ENCODE data around the gene PLCB3.
"Not testable (repeated sequence)": the region's sequence is repeated elsewhere in the genome, so short reads cannot be mapped to it uniquely, and the experiment has no call there.

Gene PLCB3

DNA sequence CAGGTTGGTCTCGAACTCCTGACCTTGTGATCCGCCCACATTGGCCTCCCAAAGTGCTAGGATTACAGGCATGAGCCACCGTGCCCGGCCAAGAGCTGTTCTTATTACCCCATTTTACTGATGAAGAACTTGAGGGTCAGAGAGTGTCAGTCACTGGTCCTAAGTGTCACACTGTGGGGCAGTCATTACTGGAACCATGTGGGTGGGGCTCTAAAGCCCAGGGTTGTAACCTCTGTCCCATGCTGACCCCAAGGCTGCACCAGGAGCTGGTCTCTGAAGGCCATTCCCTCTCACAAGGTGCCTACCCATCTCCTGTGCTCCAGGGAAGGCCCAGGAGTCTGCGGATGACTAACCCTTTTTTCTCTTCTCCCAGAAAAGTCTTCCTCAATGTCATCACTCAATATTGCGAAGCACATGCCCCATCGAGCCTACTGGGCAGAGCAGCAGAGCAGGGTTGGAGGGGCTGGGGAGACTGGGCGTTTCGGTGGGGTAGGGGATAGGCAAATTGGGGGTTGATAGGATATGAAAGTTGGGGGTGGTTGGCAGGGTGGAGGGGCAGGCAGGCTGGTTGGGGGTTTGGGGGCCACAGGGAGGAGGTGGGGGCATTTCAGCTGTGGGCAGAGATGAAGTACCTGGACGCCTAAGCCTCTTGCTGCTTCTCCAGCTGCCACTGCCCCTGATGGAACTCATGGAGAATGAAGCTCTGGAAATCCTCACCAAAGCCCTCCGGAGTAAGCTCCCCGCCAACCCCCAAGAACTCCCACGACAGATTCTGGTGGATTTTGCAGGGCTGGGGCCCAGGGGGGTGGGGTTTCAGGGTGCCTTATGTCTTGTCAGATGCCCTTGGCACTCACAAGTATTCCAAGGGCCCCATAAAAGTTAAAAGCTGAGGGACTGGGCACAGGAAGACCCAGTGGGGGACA, 52.0 kb downstream of the PLCB3 start:
- no peak for DNase-seq (ENCODE audit: low read depth in 2 of 2)

DNA sequence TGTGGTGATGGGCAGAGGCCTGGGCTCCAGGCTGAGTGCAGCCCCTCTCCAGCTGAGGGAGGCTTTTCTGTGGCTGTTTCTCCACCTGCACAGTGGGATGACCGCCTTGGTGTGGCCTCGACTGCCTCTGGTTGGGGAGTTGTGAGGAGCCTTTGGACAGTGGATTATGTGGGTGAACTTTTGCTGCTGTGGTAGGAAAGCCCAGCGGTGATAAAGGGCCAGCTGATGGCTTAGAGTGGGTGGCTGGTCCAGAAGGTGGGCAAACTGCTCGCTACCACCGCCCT, 52.6 kb downstream of the PLCB3 start:
- no peak for DNase-seq (ENCODE audit: low read depth in 2 of 2)

DNA sequence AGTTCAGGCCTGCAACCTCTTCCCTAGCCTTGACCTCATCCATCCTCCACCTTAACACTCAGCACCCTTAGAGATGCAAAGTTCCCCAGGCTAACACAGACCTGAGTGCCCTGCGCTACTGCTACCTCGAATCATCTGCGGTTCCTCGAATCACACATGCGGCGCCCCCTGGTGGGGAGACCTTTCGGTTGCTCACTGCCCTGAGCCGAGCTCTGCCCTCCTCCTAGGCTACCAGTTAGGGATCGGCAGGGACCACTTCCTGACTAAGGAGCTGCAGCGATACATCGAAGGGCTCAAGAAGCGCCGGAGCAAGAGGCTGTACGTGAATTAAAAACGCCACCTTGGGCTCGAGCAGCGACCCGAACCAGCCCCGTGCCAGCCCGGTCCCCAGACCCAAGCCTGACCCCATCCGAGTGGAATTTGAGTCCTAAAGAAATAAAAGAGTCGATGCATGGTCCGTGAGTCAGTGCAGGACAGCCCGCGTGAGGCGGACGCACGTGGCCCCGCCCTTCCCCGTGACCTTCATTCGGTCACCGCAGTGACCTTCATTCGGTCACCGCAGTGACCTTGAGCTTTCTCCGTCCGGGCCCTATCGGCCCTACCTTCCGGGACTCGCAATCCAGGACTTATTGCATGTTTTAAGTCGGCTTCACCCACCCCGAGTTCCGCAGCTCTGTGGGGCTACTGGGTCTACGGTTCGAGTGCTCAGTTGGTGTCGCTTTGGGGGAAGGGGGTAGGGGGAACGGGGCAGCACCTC, 53.2 kb downstream of the PLCB3 start:
- peak; percentile 96 to 99 for DNase-seq (ENCODE audit: low read depth in 2 of 2)

DNA sequence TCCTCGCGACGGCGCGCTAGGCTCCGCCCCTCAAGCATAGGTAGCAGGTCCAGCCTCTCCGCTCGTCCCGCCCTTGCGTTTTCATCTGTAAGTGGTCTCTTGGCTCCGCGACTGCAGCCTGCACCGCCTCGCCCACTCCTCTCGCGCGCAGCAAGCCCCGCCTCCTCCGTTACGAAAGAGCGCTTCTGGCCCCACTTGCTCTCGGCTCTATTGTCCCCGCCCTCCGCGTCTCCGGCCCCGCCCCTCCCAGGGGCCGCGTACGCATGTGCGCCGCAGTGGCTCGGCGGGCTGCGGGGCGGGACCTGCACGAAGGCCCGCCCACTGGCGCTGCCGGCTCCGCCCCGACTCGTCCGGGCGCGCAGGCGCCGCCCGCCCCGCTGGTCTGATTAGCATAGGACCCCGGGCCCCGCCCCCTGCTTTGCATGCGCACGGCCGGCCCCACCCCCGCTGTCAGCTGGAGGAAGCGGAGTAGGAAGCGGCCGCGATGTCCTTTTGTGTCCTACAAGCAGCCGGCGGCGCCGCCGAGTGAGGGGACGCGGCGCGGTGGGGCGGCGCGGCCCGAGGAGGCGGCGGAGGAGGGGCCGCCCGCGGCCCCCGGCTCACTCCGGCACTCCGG, 53.9 kb downstream of the PLCB3 start, which contains the start of gene ESRRA:
ESRRA (plus strand) TSS at position 450 of the 616 bp plus-strand sequence. CDS start 1,656 bp downstream, outside the sequence.
- peak; percentile 100 for DNase-seq (ENCODE audit: low read depth in 2 of 2)

DNA sequence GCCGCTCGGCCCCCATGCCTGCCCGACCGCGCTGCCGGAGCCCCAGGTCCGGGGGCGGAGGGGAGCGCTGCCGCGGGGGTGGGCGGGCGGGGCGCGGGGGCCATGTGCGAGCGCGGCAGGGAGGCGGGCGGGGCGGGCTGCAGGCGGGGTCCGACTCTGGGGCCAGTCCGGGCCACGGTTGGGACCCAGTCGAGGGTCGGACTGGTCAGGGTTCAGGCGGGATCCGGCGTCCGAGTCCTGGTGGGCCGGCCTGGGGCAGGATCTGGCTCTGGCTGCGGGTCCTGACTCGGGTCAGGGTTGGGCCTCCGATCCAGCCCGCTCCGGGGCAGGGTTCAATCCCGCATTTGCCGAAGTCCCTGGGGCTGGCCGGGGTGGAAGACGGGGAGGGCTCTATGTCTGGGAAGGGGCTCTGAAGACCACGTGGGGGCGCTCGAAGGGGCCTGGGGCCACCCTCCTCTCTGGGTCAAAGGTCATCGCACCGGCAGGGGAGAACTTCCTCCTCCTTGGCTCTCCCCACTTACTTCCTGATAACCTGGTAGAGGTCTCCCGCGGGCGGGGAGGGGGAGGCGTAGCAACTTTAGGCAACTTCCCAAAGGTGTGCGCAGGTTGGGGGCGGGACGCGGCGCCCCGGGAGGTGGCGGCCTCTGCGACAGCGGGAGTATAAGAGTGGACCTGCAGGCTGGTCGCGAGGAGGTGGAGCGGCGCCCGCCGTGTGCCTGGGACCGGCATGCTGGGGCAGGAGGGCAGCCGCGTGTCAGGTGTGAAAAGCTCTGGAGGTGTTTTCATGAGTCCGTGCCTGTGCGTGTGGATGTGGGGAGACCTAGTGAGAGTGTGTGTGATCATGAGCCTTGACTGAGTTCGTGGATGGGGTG, 54.6 kb downstream of the PLCB3 start:
- DNase-seq (ENCODE audit: low read depth in 2 of 2): peak; percentile 51 to 65

DNA sequence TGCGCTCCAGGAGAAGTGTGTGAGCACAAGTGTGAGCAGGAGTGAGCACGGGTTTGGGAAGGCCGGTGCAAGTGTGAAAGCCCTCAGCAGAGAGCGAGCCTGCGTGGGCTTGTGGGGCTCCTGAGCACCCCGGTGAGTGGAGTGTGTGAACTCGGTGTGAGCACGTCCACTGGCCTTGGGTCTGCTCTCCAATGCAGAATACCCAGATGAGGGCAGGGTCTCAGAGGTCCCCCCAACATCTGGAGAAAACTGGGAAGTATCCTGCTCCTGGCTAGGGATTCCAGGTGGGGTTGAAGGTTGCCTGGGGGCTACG, 55.2 kb downstream of the PLCB3 start:
- DNase-seq (ENCODE audit: low read depth in 2 of 2): no peak

DNA sequence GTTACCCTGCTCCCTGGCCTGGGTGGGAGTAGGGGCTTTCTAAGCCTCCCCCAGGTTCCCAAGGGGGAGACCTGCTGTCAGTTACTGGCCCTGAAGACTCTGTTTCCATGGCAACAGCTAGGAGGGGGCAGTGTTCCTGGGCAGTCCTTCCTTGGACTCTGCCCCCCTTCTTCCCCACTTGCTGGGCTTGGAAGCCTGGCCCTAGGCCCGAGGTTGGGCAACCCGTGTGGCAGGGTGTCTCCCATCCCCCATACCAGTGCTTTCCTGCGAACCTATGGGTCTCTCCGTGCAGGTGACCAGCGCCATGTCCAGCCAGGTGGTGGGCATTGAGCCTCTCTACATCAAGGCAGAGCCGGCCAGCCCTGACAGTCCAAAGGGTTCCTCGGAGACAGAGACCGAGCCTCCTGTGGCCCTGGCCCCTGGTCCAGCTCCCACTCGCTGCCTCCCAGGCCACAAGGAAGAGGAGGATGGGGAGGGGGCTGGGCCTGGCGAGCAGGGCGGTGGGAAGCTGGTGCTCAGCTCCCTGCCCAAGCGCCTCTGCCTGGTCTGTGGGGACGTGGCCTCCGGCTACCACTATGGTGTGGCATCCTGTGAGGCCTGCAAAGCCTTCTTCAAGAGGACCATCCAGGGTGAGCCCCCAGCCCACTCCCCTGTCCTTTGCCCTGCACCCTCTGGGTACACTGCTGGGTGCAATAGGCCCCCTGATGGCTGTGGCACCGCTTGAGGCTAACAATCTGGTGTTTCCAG, 55.7 kb downstream of the PLCB3 start:
- DNase-seq (ENCODE audit: low read depth in 2 of 2): no peak

DNA sequence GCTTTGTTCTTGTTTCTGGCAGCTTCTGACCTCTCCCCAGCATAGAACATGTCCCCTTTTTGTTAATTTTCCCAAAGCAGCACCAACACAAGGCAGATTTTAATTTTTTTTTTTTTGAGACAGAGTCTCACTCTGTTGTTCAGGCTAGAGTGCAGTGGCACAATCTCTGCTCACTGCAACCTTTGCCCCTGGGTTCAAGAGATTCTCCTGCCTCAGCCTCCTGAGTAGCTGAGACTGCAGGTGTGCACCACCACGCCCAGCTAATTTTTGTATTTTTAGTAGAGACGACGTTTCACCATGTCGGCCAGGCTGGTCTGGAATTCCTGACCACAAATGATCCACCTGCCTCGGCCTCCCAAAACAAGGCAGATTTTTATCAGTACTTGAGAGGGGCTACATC, 56.5 kb downstream of the PLCB3 start:
- not testable (repeated sequence) for DNase-seq (ENCODE audit: low read depth in 2 of 2)

DNA sequence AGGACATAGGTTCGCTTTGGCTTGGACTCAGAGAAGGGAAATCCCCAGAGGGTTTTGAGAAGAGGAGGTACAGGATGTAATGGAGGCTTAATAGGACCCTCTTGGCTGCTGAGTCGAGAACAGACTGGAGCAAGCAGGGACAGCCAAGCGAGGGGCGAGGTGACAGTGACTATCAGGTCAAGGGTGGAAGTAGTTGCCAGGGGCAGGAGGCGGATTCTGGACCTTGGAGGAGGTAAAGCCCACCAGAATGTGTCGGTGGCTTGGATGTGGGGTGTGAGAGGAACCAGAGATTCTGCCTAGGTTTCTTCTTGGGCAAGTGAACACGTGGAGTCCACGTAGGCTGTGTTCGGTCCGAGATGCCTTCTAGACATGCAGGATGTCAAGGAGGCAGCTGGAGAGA, 61.6 kb downstream of the PLCB3 start:
- no peak for DNase-seq (ENCODE audit: low read depth in 2 of 2)

DNA sequence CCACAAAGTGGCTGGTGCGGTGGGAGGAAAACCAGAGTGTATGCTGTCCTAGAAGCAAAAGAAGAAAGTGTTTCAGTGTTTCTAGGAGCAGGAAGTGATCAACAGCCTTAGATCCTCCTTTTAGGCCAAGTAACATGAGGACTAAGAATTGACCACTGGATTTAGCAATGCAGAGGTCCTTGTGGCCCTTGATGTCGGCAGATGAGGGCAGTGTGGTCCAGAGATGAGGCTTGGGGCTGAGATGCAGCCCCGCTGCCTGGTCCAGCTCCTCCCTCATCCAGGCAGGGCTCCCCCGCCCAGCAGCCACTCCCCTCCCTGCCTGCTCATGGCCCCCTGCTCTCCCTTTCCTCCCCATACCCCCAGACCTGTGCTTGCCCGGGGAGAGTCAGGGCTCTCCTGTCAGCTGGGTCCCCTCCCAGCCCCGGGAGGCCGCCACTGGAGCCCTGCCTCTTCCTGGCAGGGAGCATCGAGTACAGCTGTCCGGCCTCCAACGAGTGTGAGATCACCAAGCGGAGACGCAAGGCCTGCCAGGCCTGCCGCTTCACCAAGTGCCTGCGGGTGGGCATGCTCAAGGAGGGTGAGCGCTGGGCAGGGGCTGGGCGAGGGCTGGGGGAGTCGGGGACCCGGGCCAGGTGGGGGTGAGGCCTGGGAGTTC, 62.3 kb downstream of the PLCB3 start:
- no peak for DNase-seq (ENCODE audit: low read depth in 2 of 2)

DNA sequence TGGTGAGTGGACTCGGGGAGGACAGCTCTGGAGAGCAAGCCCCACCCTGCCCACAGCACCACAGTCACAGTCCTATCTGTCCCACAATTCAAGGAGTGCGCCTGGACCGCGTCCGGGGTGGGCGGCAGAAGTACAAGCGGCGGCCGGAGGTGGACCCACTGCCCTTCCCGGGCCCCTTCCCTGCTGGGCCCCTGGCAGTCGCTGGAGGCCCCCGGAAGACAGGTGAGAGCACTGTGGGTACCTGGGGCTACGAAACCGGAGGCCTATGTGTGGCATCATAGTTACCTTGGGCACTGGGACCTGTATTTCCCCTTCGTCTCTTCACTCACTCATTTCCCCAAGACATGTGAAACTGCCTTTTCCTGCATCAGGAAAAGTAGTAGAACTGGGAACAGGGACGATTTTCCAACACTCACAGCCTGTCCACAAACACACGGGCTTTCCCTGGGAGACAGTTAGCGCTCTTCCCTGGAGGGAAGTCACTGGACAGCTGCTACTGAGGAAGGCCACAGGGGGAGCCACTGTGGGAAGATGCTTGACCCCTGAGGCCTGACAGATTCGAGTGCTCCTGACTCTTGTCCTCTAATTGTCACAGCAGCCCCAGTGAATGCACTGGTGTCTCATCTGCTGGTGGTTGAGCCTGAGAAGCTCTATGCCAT, 62.9 kb downstream of the PLCB3 start:
- no peak for DNase-seq (ENCODE audit: low read depth in 2 of 2)

DNA sequence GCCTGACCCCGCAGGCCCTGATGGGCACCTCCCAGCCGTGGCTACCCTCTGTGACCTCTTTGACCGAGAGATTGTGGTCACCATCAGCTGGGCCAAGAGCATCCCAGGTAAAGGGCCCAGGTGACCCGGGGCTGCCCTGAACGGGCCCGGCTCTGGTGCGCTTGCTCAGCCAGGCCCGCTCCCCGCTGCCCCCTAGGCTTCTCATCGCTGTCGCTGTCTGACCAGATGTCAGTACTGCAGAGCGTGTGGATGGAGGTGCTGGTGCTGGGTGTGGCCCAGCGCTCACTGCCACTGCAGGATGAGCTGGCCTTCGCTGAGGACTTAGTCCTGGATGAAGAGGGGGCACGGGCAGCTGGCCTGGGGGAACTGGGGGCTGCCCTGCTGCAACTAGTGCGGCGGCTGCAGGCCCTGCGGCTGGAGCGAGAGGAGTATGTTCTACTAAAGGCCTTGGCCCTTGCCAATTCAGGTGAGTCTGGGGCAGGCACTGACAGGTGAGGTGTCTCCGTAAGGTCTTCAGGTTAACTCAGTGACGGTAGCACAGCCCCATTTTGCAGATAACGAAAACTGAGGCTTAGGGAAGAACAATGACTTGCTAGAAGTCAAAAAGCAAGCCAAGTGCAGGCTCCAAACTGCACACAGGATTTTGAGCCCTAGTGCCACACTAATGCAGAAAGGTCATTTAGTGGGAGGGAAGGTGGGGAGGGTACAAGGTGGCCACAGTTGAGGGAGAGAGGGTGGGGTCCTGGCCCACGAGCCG, 63.7 kb downstream of the PLCB3 start:
- DNase-seq (ENCODE audit: low read depth in 2 of 2): no peak

DNA sequence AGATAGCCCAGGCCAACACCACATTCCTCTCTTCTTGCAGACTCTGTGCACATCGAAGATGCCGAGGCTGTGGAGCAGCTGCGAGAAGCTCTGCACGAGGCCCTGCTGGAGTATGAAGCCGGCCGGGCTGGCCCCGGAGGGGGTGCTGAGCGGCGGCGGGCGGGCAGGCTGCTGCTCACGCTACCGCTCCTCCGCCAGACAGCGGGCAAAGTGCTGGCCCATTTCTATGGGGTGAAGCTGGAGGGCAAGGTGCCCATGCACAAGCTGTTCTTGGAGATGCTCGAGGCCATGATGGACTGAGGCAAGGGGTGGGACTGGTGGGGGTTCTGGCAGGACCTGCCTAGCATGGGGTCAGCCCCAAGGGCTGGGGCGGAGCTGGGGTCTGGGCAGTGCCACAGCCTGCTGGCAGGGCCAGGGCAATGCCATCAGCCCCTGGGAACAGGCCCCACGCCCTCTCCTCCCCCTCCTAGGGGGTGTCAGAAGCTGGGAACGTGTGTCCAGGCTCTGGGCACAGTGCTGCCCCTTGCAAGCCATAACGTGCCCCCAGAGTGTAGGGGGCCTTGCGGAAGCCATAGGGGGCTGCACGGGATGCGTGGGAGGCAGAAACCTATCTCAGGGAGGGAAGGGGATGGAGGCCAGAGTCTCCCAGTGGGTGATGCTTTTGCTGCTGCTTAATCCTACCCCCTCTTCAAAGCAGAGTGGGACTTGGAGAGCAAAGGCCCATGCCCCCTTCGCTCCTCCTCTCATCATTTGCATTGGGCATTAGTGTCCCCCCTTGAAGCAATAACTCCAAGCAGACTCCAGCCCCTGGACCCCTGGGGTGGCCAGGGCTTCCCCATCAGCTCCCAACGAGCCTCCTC, 64.6 kb downstream of the PLCB3 start:
- DNase-seq (ENCODE audit: low read depth in 2 of 2): not testable (repeated sequence)

DNA sequence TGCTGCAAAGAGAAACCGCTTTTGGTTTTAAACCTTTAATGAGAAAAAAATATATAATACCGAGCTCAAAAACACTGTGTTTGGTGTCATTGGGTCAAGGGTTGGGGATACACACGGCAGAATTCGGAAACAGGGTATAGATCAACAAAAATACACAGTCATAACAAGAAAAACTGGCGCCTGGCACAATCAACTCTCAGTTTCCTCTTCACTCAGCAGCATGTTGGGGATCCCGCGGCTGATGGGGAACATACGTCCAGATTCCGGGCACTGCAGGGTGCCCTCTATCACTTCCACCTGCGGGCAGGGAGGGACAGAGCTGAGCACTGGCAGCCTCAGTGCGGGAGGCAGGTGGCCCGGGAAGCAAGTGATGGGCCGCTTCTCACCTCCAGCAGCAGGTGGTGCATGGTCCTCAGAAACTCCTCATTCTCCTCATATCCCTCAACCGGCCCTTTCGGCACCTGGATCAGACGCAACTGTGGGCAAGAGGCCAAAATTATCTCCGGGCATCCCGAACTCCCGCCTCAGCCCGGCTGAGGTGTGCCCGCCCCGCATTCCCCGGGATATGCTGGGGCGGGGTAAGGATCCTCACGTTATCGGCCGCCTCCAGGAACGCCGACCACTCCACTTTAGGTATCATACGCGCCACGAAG, 65.5 kb downstream of the PLCB3 start:
- peak in 1 of 2 donors; percentile 25 for DNase-seq (ENCODE audit: low read depth in 2 of 2)

DNA sequence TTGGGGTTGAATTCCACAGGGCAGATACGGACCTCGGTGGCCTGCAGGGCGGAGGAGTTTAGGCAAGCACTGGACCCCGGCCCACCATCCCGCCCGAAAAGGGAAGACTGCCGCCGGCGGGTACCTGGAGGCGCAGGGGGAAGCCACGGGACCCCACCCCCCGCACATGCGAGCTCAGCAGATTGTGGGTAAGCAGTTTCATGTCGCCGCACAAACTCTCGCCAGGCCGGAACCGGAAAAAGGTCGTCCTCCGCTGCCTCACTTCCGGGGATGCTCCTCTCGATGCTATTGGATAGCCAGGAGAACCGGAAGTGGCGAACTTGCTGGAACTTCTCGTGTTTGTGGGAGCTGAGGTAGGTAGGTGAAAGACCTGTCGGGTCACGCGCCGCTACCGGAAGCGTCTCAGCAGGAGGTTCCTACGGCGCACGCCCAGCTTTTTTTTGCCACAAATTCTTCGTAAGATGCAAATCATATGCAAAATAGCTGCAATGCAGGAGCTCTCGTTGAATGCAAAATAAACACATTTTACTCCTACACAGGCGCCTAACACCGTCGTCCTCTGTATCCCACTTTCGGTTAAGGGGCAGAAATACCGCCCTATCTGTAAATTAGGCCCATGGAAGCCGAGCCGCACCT, 66.1 kb downstream of the PLCB3 start, which contains the start of gene TRMT112:
TRMT112 (minus strand) TSS at position 235 of the 636 bp plus-strand sequence; CDS start at position 202, 33 bp downstream.
- DNase-seq (ENCODE audit: low read depth in 2 of 2): peak; percentile 92 to 95

DNA sequence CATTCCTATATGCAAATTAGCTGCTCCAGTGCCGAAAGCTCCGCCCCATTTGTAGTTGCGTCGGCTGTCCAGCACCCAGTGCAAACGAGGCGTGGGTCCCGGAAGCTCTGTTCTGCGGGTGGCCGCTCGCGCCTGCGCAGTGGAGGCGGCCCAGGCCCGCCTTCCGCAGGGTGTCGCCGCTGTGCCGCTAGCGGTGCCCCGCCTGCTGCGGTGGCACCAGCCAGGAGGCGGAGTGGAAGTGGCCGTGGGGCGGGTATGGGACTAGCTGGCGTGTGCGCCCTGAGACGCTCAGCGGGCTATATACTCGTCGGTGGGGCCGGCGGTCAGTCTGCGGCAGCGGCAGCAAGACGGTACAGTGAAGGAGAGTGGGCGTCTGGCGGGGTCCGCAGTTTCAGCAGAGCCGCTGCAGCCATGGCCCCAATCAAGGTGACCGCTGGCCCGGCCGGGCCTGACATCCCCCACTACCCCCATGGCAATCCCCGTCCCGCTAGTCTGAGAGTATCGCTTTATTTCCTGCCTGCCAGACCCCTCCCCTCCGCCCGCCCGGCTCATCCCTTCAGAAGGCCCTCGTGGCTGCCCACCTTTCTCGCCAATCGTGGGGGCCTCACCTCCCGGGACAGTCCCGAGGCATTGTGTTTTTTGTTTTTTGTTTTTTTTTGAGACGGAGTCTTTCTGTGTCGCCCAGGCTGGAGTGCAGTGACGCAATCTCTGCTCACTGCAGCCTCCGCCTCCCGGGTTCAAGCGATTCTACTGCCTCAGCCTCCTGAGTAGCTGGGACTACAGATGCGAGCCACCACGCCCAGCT, 66.8 kb downstream of the PLCB3 start, which contains the start of gene PRDX5:
PRDX5 (plus strand) TSS at position 161 of the 805 bp plus-strand sequence; CDS start at position 256, 95 bp downstream.
- peak; percentile 89 to 92 for DNase-seq (ENCODE audit: low read depth in 2 of 2)

All from stimulated activated CD4-positive, alpha-beta T cell treated with anti-CD3 and anti-CD28 coated beads, Interleukin-4, amount 100 ng/mL, for 48 hours (primary cell).